ENCODE measurements around the gene SEMG1.

Gene SEMG1

DNA sequence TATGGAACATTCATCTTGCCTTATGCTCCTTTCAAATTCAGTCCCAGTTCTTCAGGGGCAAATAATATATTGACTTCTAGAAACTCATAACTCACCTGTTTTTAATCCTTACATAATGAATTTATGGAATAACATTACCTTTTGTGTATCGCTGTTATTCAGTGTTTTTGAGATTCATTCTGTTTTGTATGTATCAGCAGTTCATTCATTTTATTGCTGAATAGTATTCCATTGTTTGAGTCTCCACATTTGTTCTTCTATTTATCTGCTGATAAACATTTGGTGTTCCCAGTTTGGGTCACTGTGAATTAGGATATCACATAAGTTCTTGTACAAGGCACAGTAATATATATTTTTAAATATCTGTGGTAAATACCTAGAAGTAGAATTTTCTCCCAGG, 19.5 kb downstream of the SEMG1 start:
- H3K4me1 Mint-ChIP-seq = no peaks in the 10 kb centered on the region
- DNase-seq = no peak

DNA sequence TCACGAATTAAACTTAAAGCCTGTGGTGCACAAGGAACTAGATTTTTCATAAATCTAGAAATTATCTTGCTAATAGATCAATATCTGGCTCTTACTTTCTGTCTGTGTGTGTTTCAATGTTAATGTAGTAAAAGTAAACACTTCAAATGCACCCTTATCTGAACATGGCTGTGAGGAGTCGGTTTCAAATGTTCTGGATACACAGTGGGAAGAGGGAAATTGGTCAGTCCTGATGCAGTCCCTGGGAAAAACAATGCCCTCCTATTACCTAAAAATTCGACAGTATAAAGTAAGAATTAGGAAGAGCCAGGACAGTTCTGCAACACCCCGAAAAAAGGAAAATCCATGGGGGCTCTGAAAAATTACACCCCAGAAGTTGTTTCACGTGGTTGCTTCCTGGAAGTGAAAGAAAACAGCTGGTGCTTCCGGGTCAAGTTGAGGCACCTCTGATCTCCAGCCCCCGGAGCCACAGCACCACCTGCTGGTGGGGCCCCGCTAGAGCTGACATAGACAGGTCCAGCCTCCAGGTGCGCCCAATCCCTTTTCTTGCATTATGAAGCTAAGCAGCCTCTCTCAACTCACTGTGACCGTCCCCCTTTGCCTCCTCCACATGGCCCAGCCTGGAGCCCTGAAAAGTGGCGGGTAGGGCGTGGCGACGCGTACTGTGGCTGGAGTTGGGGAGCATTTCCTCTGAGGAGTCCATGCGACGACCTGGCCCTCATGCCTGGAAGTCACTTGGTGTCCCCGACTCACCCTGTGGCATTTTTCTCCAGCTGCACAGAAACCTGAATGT, 22.6 kb downstream of the SEMG1 start:
- DNase-seq = no peak
- H3K9me3 Mint-ChIP-seq = peaks cover 6% of the 10 kb centered on the region
- no peaks in the 10 kb centered on the region for H3K36me3 Mint-ChIP-seq (ENCODE audit: low read depth)
- H3K27me3 Mint-ChIP-seq (ENCODE audit: low read depth, poor library complexity) = peaks cover 62% of the 10 kb centered on the region
- no peak overlapping the region for H3K27ac Mint-ChIP-seq
- H3K4me3 Mint-ChIP-seq = no peak overlapping the region
- H3K4me1 Mint-ChIP-seq = no peaks in the 10 kb centered on the region
- TF ChIP-seq, protein P1, sequence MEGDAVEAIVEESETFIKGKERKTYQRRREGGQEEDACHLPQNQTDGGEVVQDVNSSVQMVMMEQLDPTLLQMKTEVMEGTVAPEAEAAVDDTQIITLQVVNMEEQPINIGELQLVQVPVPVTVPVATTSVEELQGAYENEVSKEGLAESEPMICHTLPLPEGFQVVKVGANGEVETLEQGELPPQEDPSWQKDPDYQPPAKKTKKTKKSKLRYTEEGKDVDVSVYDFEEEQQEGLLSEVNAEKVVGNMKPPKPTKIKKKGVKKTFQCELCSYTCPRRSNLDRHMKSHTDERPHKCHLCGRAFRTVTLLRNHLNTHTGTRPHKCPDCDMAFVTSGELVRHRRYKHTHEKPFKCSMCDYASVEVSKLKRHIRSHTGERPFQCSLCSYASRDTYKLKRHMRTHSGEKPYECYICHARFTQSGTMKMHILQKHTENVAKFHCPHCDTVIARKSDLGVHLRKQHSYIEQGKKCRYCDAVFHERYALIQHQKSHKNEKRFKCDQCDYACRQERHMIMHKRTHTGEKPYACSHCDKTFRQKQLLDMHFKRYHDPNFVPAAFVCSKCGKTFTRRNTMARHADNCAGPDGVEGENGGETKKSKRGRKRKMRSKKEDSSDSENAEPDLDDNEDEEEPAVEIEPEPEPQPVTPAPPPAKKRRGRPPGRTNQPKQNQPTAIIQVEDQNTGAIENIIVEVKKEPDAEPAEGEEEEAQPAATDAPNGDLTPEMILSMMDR (IDR thresholded peaks at IDR 0.05) = no peak

More for the DNA sequence above, 19.5 kb downstream of the SEMG1 start:
- Mint-ChIP-seq H3K27ac (no peak overlapping the region), H3K4me3 (no peak overlapping the region), H3K9me3 (no peaks in the 10 kb centered on the region), H3K36me3 (ENCODE audit: low read depth) (no peaks in the 10 kb centered on the region), H3K27me3 (ENCODE audit: low read depth, poor library complexity) (peaks cover 58% of the 10 kb centered on the region)
- TF ChIP-seq, protein P1 (IDR thresholded peaks at IDR 0.05) = no peak

DNA sequence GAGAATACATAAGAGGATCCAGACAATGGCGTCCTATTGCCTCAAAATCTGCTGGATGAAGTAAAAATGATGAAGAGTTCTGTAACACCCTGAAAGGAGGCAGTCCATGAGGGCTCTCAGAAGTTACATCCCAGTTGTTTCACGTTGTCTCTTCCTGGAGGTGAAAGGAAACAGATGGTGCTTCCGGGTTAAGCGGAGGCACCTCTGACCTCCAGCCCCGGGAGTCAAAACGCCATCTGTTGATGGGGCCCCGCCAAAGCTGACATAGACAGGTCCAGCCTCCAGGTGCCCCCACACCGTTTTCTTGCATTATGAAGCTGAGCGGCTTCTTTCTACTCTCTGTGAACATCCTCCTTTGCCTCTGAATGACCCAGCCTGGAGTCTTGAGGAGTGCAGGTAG, 23.8 kb downstream of the SEMG1 start:
- no peaks in the 10 kb centered on the region for H3K36me3 Mint-ChIP-seq (ENCODE audit: low read depth)
- peaks cover 14% of the 10 kb centered on the region for H3K9me3 Mint-ChIP-seq
- H3K4me1 Mint-ChIP-seq = no peaks in the 10 kb centered on the region
- peaks cover 57% of the 10 kb centered on the region for H3K27me3 Mint-ChIP-seq (ENCODE audit: low read depth, poor library complexity)
- H3K4me3 Mint-ChIP-seq = no peak overlapping the region
- H3K27ac Mint-ChIP-seq = no peak overlapping the region
- DNase-seq = no peak
- TF ChIP-seq, protein P1 (IDR thresholded peaks at IDR 0.05) = no peak

DNA sequence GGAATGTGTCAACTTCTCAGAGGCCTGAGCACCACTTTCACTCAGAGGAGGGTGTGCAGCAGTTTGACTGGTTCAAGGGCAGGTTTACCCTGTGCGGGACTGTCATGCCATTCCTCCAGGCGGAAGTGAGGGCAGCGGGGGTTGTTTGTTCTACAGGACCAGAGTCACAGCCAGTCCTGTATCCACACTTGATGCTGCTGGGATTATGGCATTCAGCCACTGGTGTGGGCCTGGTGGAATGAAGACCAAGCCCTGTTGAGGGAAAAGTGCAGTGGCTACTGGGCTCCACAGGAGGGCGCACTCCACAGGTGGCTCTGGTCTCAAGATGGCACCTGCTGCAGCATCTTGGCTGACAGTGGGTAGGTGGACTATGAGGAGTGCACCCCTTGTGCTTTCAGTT, 29.2 kb downstream of the SEMG1 start:
- H3K9me3 Mint-ChIP-seq = peaks cover 18% of the 10 kb centered on the region
- H3K4me1 Mint-ChIP-seq = no peaks in the 10 kb centered on the region
- no peak for DNase-seq
- H3K27ac Mint-ChIP-seq = no peak overlapping the region
- no peak overlapping the region for H3K4me3 Mint-ChIP-seq
- H3K36me3 Mint-ChIP-seq (ENCODE audit: low read depth) = no peaks in the 10 kb centered on the region
- H3K27me3 Mint-ChIP-seq (ENCODE audit: low read depth, poor library complexity) = peaks cover 46% of the 10 kb centered on the region
- TF ChIP-seq, protein P1 (IDR thresholded peaks at IDR 0.05) = no peak

DNA sequence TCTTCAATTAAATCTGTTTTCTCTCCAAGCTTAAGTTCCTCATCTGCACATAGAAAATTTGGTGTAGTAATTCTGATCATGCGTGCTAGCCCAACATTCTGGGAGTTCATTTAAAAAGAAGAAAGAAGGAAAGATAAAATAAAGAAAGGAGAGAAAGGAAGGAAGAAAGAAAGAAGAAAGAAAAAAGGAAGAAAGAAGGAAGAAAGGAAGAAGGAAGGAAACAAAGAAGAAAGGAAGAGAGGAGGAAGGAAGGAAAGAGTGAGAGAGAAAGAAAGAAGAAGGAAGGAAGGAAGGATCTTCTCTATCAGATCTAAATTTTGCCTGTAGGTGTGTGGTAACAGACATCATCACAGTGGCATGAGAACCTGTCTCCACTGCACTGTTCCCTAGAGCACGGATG, 31.3 kb downstream of the SEMG1 start:
- no peak for DNase-seq
- TF ChIP-seq, protein P1 (IDR thresholded peaks at IDR 0.05) = no peak
- peaks cover 18% of the 10 kb centered on the region for H3K9me3 Mint-ChIP-seq
- H3K4me1 Mint-ChIP-seq = no peaks in the 10 kb centered on the region
- no peaks in the 10 kb centered on the region for H3K36me3 Mint-ChIP-seq (ENCODE audit: low read depth)
- no peak overlapping the region for H3K27ac Mint-ChIP-seq
- H3K4me3 Mint-ChIP-seq = no peak overlapping the region
- peaks cover 47% of the 10 kb centered on the region for H3K27me3 Mint-ChIP-seq (ENCODE audit: low read depth, poor library complexity)

DNA sequence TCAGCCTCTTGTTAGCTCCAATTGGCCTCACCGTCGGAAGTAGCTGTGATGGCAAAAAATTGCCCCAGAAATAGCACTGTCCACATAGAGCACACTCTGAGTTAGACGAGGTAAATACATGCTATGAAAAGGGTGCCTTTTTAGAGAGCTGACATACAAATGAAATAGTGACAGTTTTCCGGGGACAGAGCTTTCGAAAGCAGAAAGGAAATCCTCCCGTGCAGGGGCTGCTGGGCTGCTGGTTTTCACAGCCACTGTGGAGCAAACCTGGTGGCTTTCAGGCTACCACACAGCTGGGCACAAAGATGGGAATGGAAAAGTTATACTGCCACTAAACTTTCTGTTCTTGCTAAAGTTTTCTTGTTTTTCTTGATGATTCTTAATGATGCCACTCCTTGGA, 39.3 kb downstream of the SEMG1 start:
- H3K27me3 Mint-ChIP-seq (ENCODE audit: low read depth, poor library complexity) = peaks cover 65% of the 10 kb centered on the region
- peaks cover 17% of the 10 kb centered on the region for H3K4me1 Mint-ChIP-seq
- H3K27ac Mint-ChIP-seq = no peak overlapping the region
- TF ChIP-seq, protein P1 (IDR thresholded peaks at IDR 0.05) = no peak
- no peaks in the 10 kb centered on the region for H3K36me3 Mint-ChIP-seq (ENCODE audit: low read depth)
- DNase-seq = no peak
- no peak overlapping the region for H3K4me3 Mint-ChIP-seq
- no peaks in the 10 kb centered on the region for H3K9me3 Mint-ChIP-seq
